HepG2 (cell line): ENCODE measurements around the gene OR5V1. TPM values are rescaled to one million over a fixed set of nuclear protein-coding genes. Genes with fewer than 3 reads are reported as not detected.
A peak's percentile ranks its signal among the peaks of the same experiment; 100 is the strongest.
"Not testable (repeated sequence)": the region's sequence is repeated elsewhere in the genome, so short reads cannot be mapped to it uniquely, and the experiment has no call there.

Source experiments
- ATAC-seq: fragments of 200-7000 bp; cut with Tn5 transposase; 3 replicates; pipeline ENCODE4 v1.9.1; 2020; ENCODE audit warnings: mild to moderate bottlenecking, moderate library complexity
- BruUV-seq: library from RNA; stranded (reverse); fragments of 400-500 nt; replicated peaks from 2 replicates; lab custom pipeline; 2021; lab: Mats Ljungman, UMichigan
- CTCF ChIA-PET: fragments of 300-600 bp; formaldehyde crosslinking; extraction: SDS; loops from one replicate; lab custom pipeline; 2021; ENCODE audit warnings: low total read pairs, inconsistent platforms, low intra/inter-chr PET ratio; lab: Yijun Ruan, JAX
- POLR2A ChIA-PET: fragments of 350-600 bp; sonication (Branson Sonifier 250); formaldehyde crosslinking; loops from one replicate; lab custom pipeline; 2020; ENCODE audit warnings: antibody characterized with exemption, inconsistent platforms; lab: Yijun Ruan, JAX
- DNase-seq: peaks from one replicate; pipeline ENCODE4 v3.0.0-alpha.2; 2015; ENCODE audit warnings: low spot score
- FAIRE-seq: peaks from 3 replicates; lab custom pipeline; 2011; peaks lifted over from hg19 to GRCh38; lab: Jason Lieb, UNC
- H2AFZ ChIP-seq: one replicate; pipeline ENCODE4 v1.6.1; 2011; ENCODE audit warnings: low read length, inconsistent platforms
- H3K27ac ChIP-seq: fragments of 300-600 bp; 3 replicates; pipeline ENCODE4 v1.8.0; 2011; ENCODE audit warnings: mixed run types, mild to moderate bottlenecking, mixed read lengths, low read length, inconsistent platforms; ENCODE audit not compliant: insufficient read depth; ENCODE audit errors: extremely low read length
- H3K27me3 ChIP-seq, 2 experiments: fragments of 200-600 bp in 1 of 2; 2 replicates in 1 of 2; 3 replicates in 1 of 2; pipeline versions ENCODE4 v1.6.0 to v1.8.0; 2011; ENCODE audit warnings: low read length in 2 of 2, mild to moderate bottlenecking in 2 of 2, moderate library complexity in 2 of 2, inconsistent platforms in 1 of 2; ENCODE audit not compliant: insufficient read depth in 2 of 2, control insufficient read depth in 1 of 2
- H3K36me3 ChIP-seq, 2 experiments: fragments of 200-600 bp in 1 of 2; replicated peaks in 1 of 2; 2 replicates in 1 of 2; 3 replicates in 1 of 2; pipeline versions ENCODE4 v1.5.1 to v1.8.0; 2011; ENCODE audit warnings: low read length in 2 of 2, inconsistent platforms in 1 of 2; ENCODE audit not compliant: insufficient read depth in 2 of 2, control insufficient read depth in 1 of 2
- H3K4me1 ChIP-seq: 2 replicates; pipeline ENCODE4 v1.5.1; 2012; ENCODE audit warnings: low read length, inconsistent platforms; ENCODE audit not compliant: insufficient read depth
- H3K4me2 ChIP-seq: 2 replicates; pipeline ENCODE4 v1.6.0; 2011; ENCODE audit warnings: low read depth, low read length, inconsistent platforms
- H3K4me3 ChIP-seq, 3 experiments: fragments of 200-600 bp in 1 of 3; sonication (generic), shearing (Covaris generic) in 1 of 3; replicated peaks in 1 of 3; 2 replicates each; pipeline ENCODE4 v1.5.1; 2011 to 2016; ENCODE audit warnings: low read length in 3 of 3, inconsistent platforms in 2 of 3, low read depth in 2 of 3, mild to moderate bottlenecking in 2 of 3, control low read depth in 1 of 3, mixed read lengths in 1 of 3; ENCODE audit not compliant: insufficient read depth in 1 of 3
- H3K79me2 ChIP-seq: one replicate; pipeline ENCODE4 v1.6.1; 2011; ENCODE audit warnings: low read length, inconsistent platforms; ENCODE audit not compliant: insufficient read depth
- H3K9ac ChIP-seq: 2 replicates; pipeline ENCODE4 v1.6.0; 2011; ENCODE audit warnings: mild to moderate bottlenecking, low read depth, low read length, inconsistent platforms; ENCODE audit not compliant: insufficient read depth
- H3K9me3 ChIP-seq: 2 replicates; pipeline ENCODE4 v1.5.1; 2012; ENCODE audit warnings: mild to moderate bottlenecking, low read length
- H4K20me1 ChIP-seq: 2 replicates; pipeline ENCODE4 v1.6.0; 2011; ENCODE audit warnings: inconsistent platforms, mild to moderate bottlenecking, low read length, moderate library complexity; ENCODE audit not compliant: insufficient read depth
- MAFF ChIP-seq: IDR thresholded peaks from 2 replicates; pipeline ENCODE4 v1.6.1; 2011; ENCODE audit warnings: low read depth, low read length, improper control_type of control experiment
- MAFK ChIP-seq, 2 experiments: IDR thresholded peaks in 1 of 2; conservative IDR thresholded peaks in 1 of 2; 2 replicates each; pipeline ENCODE4 v1.6.1; 2011; ENCODE audit warnings: improper control_type of control experiment in 2 of 2, low read length in 2 of 2
- ZNF674 ChIP-seq: sonication (generic); formaldehyde crosslinking; IDR thresholded peaks from 2 replicates; pipeline ENCODE4 v1.5.0; 2020; ENCODE audit warnings: low read depth, mild to moderate bottlenecking, missing genetic modification reagents
- WGBS: methylation state at CpG from one replicate; pipeline ENCODE4 v1.1.6; 2017; ENCODE audit warnings: low lambda C conversion rate; 5-methylcytosine and 5-hydroxymethylcytosine counted together
- in situ Hi-C: cut with HindIII; loops from 2 replicates; pipeline ENCODE4 v1.10.0; 2017; ENCODE audit warnings: low pct_unique_long_range_greater_than_20kb; ENCODE audit not compliant: extremely low pct_ligation_motif_present
- intact Hi-C: fragments of 100-400 bp; cut with micrococcal nuclease; formaldehyde crosslinking; loops from one replicate; pipeline ENCODE4 v1.10.0; 2022; ENCODE audit not compliant: unreplicated experiment
- polyA plus RNA-seq, 8 experiments: library from polyadenylated mRNA; depleted of rRNA in 3 of 8; stranded (reverse) in 7 of 8; unstranded in 1 of 8; fragments of >200 nt; fragmentation: Illumina TruSeq in 4 of 8; extraction: Trizol in 4 of 8; gene quantifications; 2 replicates each; pipeline versions ENCODE4 v1.2.1 to v1.2.3, GENCODE V29; 2011 to 2016; ENCODE audit warnings: low read depth in 4 of 8, missing spikeins in 1 of 8, mixed read lengths in 1 of 8; ENCODE audit not compliant: insufficient read depth in 1 of 8
- total RNA-seq, 5 experiments: library from RNA; depleted of rRNA; stranded (reverse); fragments of >200 nt; fragmentation: Illumina TruSeq; extraction: Trizol; gene quantifications; 2 replicates each; pipeline ENCODE4 v1.2.3, GENCODE V29; 2016; ENCODE audit warnings: low read depth in 1 of 5

The OR5V1 gene
- total and polyA plus RNA-seq, 2 of the 13 experiments (the other 11 are each of a cell fraction or from before 2014, with no cell fraction given), result not detected

GRCh38 chr6:29323332-29323731, 45.3 kb downstream of the OR5V1 start:
- POLR2A ChIA-PET, H3K9ac ChIP-seq, BruUV-seq, H3K4me3 ChIP-seq, H2AFZ ChIP-seq, H3K4me1 ChIP-seq, CTCF ChIA-PET, in situ Hi-C loops, H3K79me2 ChIP-seq, ATAC-seq, intact Hi-C loops, H3K27me3 ChIP-seq, H3K27ac ChIP-seq, H4K20me1 ChIP-seq, H3K9me3 ChIP-seq, FAIRE-seq, DNase-seq, H3K36me3 ChIP-seq, H3K4me2 ChIP-seq: not testable (repeated sequence)

DNA sequence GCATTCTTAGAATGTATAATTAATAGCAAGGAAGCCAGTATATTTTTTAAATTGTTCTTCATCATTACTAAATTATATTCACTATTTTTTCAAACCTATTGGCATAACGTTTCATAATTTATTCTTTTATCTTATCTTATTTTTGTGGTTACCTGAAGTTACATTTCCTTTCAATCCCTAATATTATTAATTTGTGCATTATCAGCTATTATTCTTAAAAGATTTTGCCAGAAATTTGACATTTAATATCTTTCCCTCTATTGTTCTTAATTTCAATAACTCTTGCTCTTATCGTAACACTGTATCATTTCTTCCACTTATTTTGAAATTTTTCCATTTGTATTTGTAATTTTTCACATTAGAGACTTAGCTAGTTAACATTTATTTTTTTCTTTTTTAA, 48.7 kb downstream of the OR5V1 start:
- ChIA-PET CTCF (no interaction called here), POLR2A (no interaction called here)
- Histone ChIP-seq H3K9ac (no peak overlapping the region), H3K27me3 (no peaks in the 10 kb centered on the region), H3K9me3 (no peaks in the 10 kb centered on the region), H2AFZ (no peak overlapping the region), H3K27ac (no peak overlapping the region), H3K36me3 (no peaks in the 10 kb centered on the region), H3K4me2 (no peak overlapping the region), H4K20me1 (no peaks in the 10 kb centered on the region), H3K79me2 (no peaks in the 10 kb centered on the region), H3K4me1 (no peaks in the 10 kb centered on the region), H3K4me3 (no peak overlapping the region)
- DNase-seq (no peak), FAIRE-seq (no peak), ATAC-seq (no peak)
- TF ChIP-seq MAFF (peak; percentile 16; the same call in 1 of the 2 replicates), MAFK (conservative IDR thresholded peaks at IDR 0.05 in 1 of 2, IDR thresholded peaks at IDR 0.05 in 1 of 2; ENCODE audit: low read length in 2 of 2) (peak; percentile 26 to 56; a peak in 2 of 4 replicates), ZNF674 (CRISPR knock-in tag) (no peak)
- 0% methylated on average over 2 of the region's 2 CpGs for WGBS
- in situ Hi-C loops (no loop called here), intact Hi-C loops (no loop called here)
- no TSS peak for BruUV-seq

Other genes starting within 250 kb of the OR5V1 start
- gene OR2J2, start 198.0 kb downstream of the OR5V1 start, total RNA-seq (2016; rRNA removed; fragmentation: Illumina TruSeq; extraction: Trizol), result not detected in 2 replicates
- 0.09 and 0.36 TPM in 2 replicates for gene OR2J2, start 198.0 kb downstream of the OR5V1 start, polyA plus RNA-seq (2011; rRNA removed)
- gene OR14J1, start 67.2 kb downstream of the OR5V1 start, total RNA-seq (2016; rRNA removed; fragmentation: Illumina TruSeq; extraction: Trizol), result not detected in 2 replicates
- 0.08 and 0.17 TPM in 2 replicates for gene OR14J1, start 67.2 kb downstream of the OR5V1 start, polyA plus RNA-seq (2011; rRNA removed)
- gene OR12D3, start 6.4 kb upstream of the OR5V1 start, total RNA-seq (2016; rRNA removed; fragmentation: Illumina TruSeq; extraction: Trizol), result not detected in 2 replicates
- not detected in 2 replicates for gene OR12D3, start 6.4 kb upstream of the OR5V1 start, polyA plus RNA-seq (2011; rRNA removed)
- not detected in 2 replicates for gene OR12D2, start 26.8 kb upstream of the OR5V1 start, total RNA-seq (2016; rRNA removed; fragmentation: Illumina TruSeq; extraction: Trizol)
- 0.05 and 0.26 TPM in 2 replicates for gene OR12D2, start 26.8 kb upstream of the OR5V1 start, polyA plus RNA-seq (2011; rRNA removed)
- not detected in 2 replicates for gene OR12D1, start 46.1 kb upstream of the OR5V1 start, total RNA-seq (2016; rRNA removed; fragmentation: Illumina TruSeq; extraction: Trizol)
- 0.05 TPM in 1 of 2 replicates, not detected in the other for gene OR12D1, start 46.1 kb upstream of the OR5V1 start, polyA plus RNA-seq (2011; rRNA removed)
- gene OR10C1, start 70.4 kb upstream of the OR5V1 start, total RNA-seq (2016; rRNA removed; fragmentation: Illumina TruSeq; extraction: Trizol), result not detected in 2 replicates
- 0.04 TPM in 1 of 2 replicates, not detected in the other for gene OR10C1, start 70.4 kb upstream of the OR5V1 start, polyA plus RNA-seq (2011; rRNA removed)
- gene OR11A1, start 88.2 kb upstream of the OR5V1 start, total RNA-seq (2016; rRNA removed; fragmentation: Illumina TruSeq; extraction: Trizol), result not detected in 2 replicates
- not detected in 2 replicates for gene OR11A1, start 88.2 kb upstream of the OR5V1 start, polyA plus RNA-seq (2011; rRNA removed)
- not detected in 2 replicates for gene OR2H1, start 88.3 kb upstream of the OR5V1 start, total RNA-seq (2016; rRNA removed; fragmentation: Illumina TruSeq; extraction: Trizol)
- 0.15 and 0.21 TPM in 2 replicates for gene OR2H1, start 88.3 kb upstream of the OR5V1 start, polyA plus RNA-seq (2011; rRNA removed)
- not detected in 2 replicates for gene MAS1L, start 119.1 kb upstream of the OR5V1 start, total RNA-seq (2016; rRNA removed; fragmentation: Illumina TruSeq; extraction: Trizol)
- gene MAS1L, start 119.1 kb upstream of the OR5V1 start, polyA plus RNA-seq (2011; rRNA removed), result not detected in 2 replicates
- gene UBD, start 190.9 kb upstream of the OR5V1 start, total RNA-seq (2016; rRNA removed; fragmentation: Illumina TruSeq; extraction: Trizol), result 172 and 244 TPM in 2 replicates
- 13.9 and 26.9 TPM in 2 replicates for gene UBD, start 190.9 kb upstream of the OR5V1 start, polyA plus RNA-seq (2011; rRNA removed)
- not detected in 2 replicates for gene OR2H2, start 216.3 kb upstream of the OR5V1 start, total RNA-seq (2016; rRNA removed; fragmentation: Illumina TruSeq; extraction: Trizol)
- not detected in 2 replicates for gene OR2H2, start 216.3 kb upstream of the OR5V1 start, polyA plus RNA-seq (2011; rRNA removed)